GM18909 (cell line): ENCODE data around the gene SLC6A15.
A peak's percentile ranks its signal among the peaks of the same experiment; 100 is the strongest.

Source experiments
- ATAC-seq: cut with Tn5 transposase; IDR thresholded peaks from one replicate; pipeline ENCODE4 v1.9.1; 2021; ENCODE audit warnings: mild to moderate bottlenecking; ENCODE audit not compliant: unreplicated experiment, poor library complexity

The SLC6A15 gene

GRCh38 chr12:84912198-84913128 is at the start of gene SLC6A15:
SLC6A15 (minus strand) TSS chr12:84912799; CDS start chr12:84892120, 20,679 bp downstream.
- peak; percentile 59 for ATAC-seq

GRCh38 chr12:84960918-84961317 is 48.3 kb upstream of the SLC6A15 start:
- no peak for ATAC-seq

GRCh38 chr12:84955298-84955697 is 42.7 kb upstream of the SLC6A15 start:
- no peak for ATAC-seq

DNA sequence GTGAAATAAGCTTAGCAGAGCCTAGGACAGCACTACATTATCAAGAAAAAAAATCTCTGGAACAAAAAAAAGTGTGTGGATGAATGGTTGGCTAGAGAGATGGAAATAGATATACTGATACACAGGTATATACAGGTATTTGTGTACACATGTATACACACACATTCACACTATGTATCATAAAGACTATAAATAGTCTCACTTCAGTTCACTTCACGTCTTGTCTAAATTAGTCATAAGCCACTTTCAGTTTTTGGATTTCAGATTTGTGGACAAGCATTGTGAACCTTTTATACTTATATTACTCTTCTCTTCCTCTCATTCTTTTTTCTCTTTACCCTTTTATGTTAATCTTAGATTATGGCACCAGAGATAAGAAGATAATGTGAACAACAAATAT is 41.8 kb upstream of the SLC6A15 start:
- ATAC-seq, result no peak

- ATAC-seq, result no peak
Measured at GRCh38 chr12:84950971-84951546, 38.5 kb upstream of the SLC6A15 start.

GRCh38 chr12:84946753-84947152 is 34.2 kb upstream of the SLC6A15 start:
- no peak for ATAC-seq

- no peak for ATAC-seq
Measured at GRCh38 chr12:84937415-84937814, 24.8 kb upstream of the SLC6A15 start.

- ATAC-seq, result no peak
Measured at GRCh38 chr12:84929501-84929900, 16.9 kb upstream of the SLC6A15 start.

- ATAC-seq, result no peak
Measured at GRCh38 chr12:84924981-84925380, 12.4 kb upstream of the SLC6A15 start.

DNA sequence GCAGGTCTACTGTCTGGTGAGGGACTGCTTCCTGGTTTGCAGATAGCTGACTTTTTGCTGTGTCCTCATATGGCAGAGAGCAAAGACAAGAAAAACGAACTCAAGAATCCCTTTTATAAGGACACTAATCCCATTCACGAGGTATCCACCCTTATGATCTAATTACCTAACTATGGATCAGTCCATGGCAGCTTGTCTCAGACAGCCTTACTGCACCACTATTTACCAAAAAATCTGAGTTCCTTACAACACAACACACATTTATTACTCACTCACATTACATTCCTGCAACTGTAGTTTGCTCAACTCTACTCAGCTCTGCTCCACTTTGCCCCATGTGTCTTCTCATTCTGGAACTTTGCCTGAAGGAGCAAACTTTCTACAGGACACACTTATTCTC is 10.1 kb upstream of the SLC6A15 start:
- ATAC-seq, result no peak

DNA sequence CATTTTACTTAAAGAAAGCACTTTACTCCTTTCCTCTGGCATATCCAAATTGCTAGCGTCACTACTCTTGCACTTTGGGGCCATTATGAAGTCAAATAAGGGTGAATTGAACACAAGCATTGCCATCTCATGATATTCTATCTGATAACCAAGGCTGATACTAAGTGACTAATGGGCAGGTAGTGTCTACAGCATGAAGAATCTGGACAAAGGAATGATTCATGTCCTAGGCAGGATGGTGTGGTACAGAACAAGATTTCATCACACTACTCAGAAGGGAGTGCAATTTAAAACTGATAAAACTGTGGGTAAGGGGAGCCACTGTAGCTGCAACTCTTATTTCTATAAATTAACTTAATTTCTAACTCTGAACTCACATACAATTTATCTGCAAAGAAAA is 7.7 kb upstream of the SLC6A15 start:
- no peak for ATAC-seq

GRCh38 chr12:84919271-84919670 is 6.7 kb upstream of the SLC6A15 start:
- ATAC-seq, result no peak

DNA sequence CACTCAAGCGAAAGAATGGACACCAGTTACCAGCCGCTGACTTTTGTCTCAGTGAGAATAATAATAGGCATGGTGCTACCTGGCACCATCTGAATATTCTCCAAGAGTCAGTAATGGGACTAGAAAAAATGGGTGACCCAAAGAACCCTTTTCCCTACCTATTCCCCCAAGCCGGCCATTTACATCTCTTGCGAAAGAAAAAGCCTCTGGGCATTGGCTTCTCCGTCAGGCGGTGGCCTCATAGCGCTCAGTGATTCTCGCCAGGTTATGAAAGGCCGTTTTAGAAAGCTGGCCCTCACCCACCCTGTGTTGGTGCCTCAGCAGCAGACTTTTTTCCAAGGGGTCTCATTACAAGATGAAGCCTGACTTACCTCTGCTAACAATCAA is 523 bp upstream of the SLC6A15 start:
- ATAC-seq, result no peak

- peak; percentile 47 for ATAC-seq
Measured at GRCh38 chr12:84911271-84912197, 1.1 kb downstream of the SLC6A15 start.

- no peak for ATAC-seq
Measured at GRCh38 chr12:84910549-84911241, 1.9 kb downstream of the SLC6A15 start.

DNA sequence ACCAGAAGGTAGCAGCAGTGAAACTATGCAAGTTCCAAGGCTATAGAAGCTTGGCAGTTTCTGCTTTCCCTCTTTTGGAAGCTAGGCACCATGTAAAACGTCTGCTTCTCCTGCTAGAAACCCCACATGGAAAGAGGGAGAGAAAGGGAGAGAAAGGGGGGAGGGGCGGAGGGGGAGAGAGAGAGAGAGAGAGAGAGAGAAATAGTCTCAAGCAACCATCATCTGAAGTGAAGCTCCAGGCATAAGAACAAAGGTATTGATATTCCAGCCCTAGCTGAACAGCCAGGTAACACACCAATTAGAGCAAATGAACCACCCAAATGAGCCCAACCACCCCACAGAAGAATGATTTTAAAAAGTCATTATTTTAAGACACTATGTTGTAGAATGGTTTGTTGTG is 8.5 kb downstream of the SLC6A15 start:
- ATAC-seq, result no peak

- ATAC-seq, result no peak
Measured at GRCh38 chr12:84891106-84891838, 21.3 kb downstream of the SLC6A15 start.

- no peak for ATAC-seq
Measured at GRCh38 chr12:84889818-84890217, 22.8 kb downstream of the SLC6A15 start.

GRCh38 chr12:84888861-84889260 is 23.7 kb downstream of the SLC6A15 start:
- ATAC-seq, result no peak
